22Rv1 (cell line): ENCODE results near the gene MGAT4C.

Experiments
- ZFX ChIP-seq: fragments of 450-650 bp; IDR thresholded peaks from 2 replicates; pipeline ENCODE4 v1.6.1; 2017; ENCODE audit warnings: antibody characterized with exemption, borderline replicate concordance
- TF ChIP-seq, protein P1 (sequence below): fragments of 450-650 bp; IDR thresholded peaks from 2 replicates; pipeline ENCODE4 v1.5.1; 2017; ENCODE audit warnings: mild to moderate bottlenecking

DNA sequence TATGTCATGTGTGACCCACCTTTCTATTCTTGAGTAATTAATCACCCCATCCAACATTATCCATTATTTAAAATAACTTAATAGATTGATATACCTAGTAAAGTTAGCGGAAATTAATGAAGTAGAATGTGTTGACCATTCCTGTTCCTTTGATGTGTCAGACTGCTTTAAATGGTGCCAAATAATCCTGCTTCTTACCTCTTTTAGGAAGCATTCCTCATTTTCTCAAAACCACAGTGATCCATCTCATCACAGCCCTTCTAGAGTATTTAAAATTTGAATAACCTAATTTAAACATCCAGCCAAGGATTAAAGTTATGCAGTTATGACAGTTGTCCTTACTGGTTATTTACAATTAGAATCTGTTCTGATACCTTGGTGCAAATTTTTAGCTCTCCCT lies 6.9 kb downstream of the MGAT4C start:
- TF ChIP-seq, protein P1, sequence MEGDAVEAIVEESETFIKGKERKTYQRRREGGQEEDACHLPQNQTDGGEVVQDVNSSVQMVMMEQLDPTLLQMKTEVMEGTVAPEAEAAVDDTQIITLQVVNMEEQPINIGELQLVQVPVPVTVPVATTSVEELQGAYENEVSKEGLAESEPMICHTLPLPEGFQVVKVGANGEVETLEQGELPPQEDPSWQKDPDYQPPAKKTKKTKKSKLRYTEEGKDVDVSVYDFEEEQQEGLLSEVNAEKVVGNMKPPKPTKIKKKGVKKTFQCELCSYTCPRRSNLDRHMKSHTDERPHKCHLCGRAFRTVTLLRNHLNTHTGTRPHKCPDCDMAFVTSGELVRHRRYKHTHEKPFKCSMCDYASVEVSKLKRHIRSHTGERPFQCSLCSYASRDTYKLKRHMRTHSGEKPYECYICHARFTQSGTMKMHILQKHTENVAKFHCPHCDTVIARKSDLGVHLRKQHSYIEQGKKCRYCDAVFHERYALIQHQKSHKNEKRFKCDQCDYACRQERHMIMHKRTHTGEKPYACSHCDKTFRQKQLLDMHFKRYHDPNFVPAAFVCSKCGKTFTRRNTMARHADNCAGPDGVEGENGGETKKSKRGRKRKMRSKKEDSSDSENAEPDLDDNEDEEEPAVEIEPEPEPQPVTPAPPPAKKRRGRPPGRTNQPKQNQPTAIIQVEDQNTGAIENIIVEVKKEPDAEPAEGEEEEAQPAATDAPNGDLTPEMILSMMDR: no peak
- TF ChIP-seq ZFX: no peak
